HUDEP-2 (cell line): Measurements from ENCODE around the gene HEPN1.

Experiments
- DNase-seq, 76 experiments: peaks; one replicate each; lab custom pipeline; 2025; ENCODE audit not compliant: unreplicated experiment in 76 of 76; lab: John Stamatoyannopoulos, UW

The HEPN1 gene

GRCh38 chr11:124884869-124885479, 34.1 kb upstream of the HEPN1 start:
- DNase-seq = no peak

- DNase-seq = no peak
Observed at GRCh38 chr11:124886476-124886875, 32.6 kb upstream of the HEPN1 start.

- no peak for DNase-seq
Observed at GRCh38 chr11:124886978-124887666, 31.9 kb upstream of the HEPN1 start.

GRCh38 chr11:124887667-124888013, 31.4 kb upstream of the HEPN1 start:
- DNase-seq = no peak

GRCh38 chr11:124889191-124890091, 29.6 kb upstream of the HEPN1 start:
- no peak for DNase-seq

- no peak for DNase-seq
Observed at GRCh38 chr11:124890151-124890550, 28.9 kb upstream of the HEPN1 start.

- DNase-seq = no peak
Observed at GRCh38 chr11:124890683-124891372, 28.2 kb upstream of the HEPN1 start.

GRCh38 chr11:124891373-124891861, 27.6 kb upstream of the HEPN1 start:
- no peak for DNase-seq

- no peak for DNase-seq
Observed at GRCh38 chr11:124892146-124892545, 26.9 kb upstream of the HEPN1 start.

GRCh38 chr11:124892750-124893454, 26.1 kb upstream of the HEPN1 start:
- DNase-seq = no peak

GRCh38 chr11:124893781-124894401, 25.2 kb upstream of the HEPN1 start:
- DNase-seq = no peak

GRCh38 chr11:124894606-124895430, 24.2 kb upstream of the HEPN1 start:
- DNase-seq = no peak

- no peak for DNase-seq
Observed at GRCh38 chr11:124895471-124895971, 23.5 kb upstream of the HEPN1 start.

- DNase-seq = no peak
Observed at GRCh38 chr11:124896071-124896750, 22.8 kb upstream of the HEPN1 start.

GRCh38 chr11:124896821-124897391, 22.1 kb upstream of the HEPN1 start:
- no peak for DNase-seq

GRCh38 chr11:124897674-124898262, 21.3 kb upstream of the HEPN1 start, which contains the start of gene ROBO4:
Gene ROBO4 (minus strand): TSS chr11:124897865. CDS start chr11:124897795, 70 bp downstream.
- no peak for DNase-seq

GRCh38 chr11:124898263-124898680, 20.8 kb upstream of the HEPN1 start:
- DNase-seq = no peak
